ENCODE measurements around the gene DPEP3.
"Not testable (repeated sequence)": the region's sequence is repeated elsewhere in the genome, so short reads cannot be mapped to it uniquely, and the experiment has no call there.

DPEP3 gene

DNA sequence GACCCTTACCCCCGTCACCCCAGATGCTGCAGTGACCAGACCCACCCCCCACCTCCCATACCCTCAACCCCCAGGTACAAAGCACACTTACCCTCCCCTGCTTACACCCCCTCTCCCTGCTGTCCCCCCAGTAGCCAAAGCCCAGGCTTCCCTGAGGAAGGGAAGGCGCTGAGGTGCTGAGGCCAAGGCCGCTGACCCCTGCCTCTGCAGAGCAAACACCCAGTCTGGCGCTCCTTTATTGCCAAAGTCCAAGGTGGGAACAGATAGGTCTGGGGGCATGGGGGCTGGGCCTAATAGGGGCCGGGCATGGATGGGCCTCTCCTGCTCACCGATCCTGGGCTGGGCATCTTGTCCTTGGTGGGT lies 37.1 kb downstream of the DPEP3 start:
- Histone ChIP-seq H2AFZ (ENCODE audit: low read depth, low read length) (no peak overlapping the region), H3K4me1 (ENCODE audit: insufficient read depth, low read length) (peaks cover 14% of the 10 kb centered on the region), H3K27me3 (ENCODE audit: insufficient read depth, low read length) (no peaks in the 10 kb centered on the region), H3K36me3 (ENCODE audit: insufficient read depth, low read length) (peaks cover 25% of the 10 kb centered on the region), H3K4me3 (ENCODE audit: low read length) (no peak overlapping the region), H3K9me3 (ENCODE audit: low read length) (no peaks in the 10 kb centered on the region)

DNA sequence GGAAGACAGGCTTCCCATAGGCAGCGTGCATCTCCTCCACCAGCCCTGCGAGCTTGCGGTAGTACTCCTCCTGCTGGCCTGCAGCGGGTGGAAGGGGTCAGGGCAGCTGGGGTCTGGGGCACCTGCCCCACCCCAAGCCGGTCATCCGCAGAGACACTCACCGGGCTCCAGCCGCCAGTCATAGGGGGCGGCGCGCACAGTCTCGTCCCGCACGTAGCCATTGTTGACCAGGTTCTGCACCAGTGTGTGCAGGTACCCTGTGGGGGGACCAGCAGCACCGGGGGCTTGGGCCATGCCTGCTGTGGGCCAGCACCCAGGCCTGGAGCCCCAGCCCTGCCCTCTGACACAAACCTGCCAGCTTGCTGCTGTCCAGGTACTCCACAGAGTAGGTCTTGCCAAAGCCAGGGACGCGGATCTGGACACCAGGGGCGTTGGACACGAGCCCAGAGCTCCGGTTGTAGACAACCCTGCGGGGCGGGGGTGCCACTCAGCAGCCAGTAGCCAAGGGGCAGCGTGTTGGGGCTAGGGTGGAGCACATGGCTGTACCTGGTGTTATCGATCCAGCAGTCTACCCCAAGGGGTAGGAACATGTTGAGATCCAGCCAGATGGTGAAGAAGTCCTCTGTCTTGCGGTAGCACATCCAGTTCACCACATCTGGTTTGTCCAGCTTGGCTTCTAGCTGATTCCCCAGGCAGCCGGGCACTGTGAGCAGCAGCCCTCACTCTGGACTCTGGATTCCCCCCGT lies 37.6 kb downstream of the DPEP3 start:
- no peaks in the 10 kb centered on the region for H3K9me3 ChIP-seq (ENCODE audit: low read length)
- H3K27me3 ChIP-seq (ENCODE audit: insufficient read depth, low read length), result no peaks in the 10 kb centered on the region
- H3K36me3 ChIP-seq (ENCODE audit: insufficient read depth, low read length), result peaks cover 20% of the 10 kb centered on the region
- no peak overlapping the region for H3K4me3 ChIP-seq (ENCODE audit: low read length)
- peaks cover 14% of the 10 kb centered on the region for H3K4me1 ChIP-seq (ENCODE audit: insufficient read depth, low read length)
- no peak overlapping the region for H2AFZ ChIP-seq (ENCODE audit: low read depth, low read length)

DNA sequence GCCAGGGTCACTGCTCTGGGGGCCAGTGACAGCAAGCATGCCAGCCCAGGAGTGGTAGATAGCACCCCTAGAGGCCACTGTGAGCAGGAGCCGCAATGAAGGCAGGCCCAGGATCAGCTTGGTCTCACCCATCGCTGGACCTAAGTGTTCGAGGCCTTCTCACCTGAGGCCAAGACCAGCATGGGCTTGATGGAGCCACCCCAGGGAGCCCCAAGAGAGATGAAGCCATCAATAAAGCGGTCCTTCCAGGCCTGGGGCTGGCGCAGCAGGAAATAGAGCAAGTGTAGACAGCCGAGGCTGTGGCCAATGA lies 38.1 kb downstream of the DPEP3 start:
- peaks cover 16% of the 10 kb centered on the region for H3K36me3 ChIP-seq (ENCODE audit: insufficient read depth, low read length)
- no peaks in the 10 kb centered on the region for H3K9me3 ChIP-seq (ENCODE audit: low read length)
- H3K4me1 ChIP-seq (ENCODE audit: insufficient read depth, low read length), result peaks cover 15% of the 10 kb centered on the region
- H3K27me3 ChIP-seq (ENCODE audit: insufficient read depth, low read length), result no peaks in the 10 kb centered on the region
- no peak overlapping the region for H3K4me3 ChIP-seq (ENCODE audit: low read length)
- H2AFZ ChIP-seq (ENCODE audit: low read depth, low read length), result no peak overlapping the region

DNA sequence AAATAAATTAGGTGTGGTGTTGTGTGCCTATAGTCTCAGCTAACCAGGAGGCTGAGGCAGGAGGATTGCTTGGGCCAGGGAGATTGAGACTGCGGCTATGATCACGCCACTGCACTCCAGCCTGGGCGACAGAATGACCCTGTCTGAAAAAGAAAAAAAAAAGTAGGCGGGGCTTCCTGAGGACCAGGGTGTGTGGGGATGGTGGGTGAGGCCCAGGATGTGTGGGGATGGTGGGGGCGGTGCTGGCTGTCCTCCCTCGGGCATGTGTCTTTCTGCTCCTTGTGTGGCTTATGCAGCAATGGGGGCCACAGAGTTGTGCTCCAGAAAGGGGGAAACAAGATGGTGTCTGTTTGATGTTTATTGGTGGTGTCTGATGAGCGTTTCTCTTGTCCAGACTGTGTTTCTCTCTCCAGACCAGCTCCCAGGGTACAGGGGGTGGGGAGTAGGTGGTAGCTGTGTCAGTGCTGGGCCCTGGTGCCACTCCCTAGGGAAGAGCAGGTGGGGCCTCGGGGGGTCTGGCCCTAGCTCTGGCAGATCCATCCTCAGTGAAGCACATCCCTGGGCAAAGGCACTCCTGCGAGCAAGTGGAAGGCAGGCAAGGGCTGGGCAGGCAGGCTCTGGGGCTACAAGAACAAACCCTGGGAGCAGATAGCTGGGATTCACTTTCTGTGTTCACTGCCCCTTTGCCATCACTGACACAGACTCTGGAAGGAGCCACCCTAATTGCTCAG lies 38.7 kb downstream of the DPEP3 start:
- Histone ChIP-seq H3K36me3 (ENCODE audit: insufficient read depth, low read length) (peaks cover 16% of the 10 kb centered on the region), H3K4me3 (ENCODE audit: low read length) (no peak overlapping the region), H2AFZ (ENCODE audit: low read depth, low read length) (no peak overlapping the region), H3K4me1 (ENCODE audit: insufficient read depth, low read length) (peaks cover 20% of the 10 kb centered on the region), H3K27me3 (ENCODE audit: insufficient read depth, low read length) (no peaks in the 10 kb centered on the region), H3K9me3 (ENCODE audit: low read length) (no peaks in the 10 kb centered on the region)

DNA sequence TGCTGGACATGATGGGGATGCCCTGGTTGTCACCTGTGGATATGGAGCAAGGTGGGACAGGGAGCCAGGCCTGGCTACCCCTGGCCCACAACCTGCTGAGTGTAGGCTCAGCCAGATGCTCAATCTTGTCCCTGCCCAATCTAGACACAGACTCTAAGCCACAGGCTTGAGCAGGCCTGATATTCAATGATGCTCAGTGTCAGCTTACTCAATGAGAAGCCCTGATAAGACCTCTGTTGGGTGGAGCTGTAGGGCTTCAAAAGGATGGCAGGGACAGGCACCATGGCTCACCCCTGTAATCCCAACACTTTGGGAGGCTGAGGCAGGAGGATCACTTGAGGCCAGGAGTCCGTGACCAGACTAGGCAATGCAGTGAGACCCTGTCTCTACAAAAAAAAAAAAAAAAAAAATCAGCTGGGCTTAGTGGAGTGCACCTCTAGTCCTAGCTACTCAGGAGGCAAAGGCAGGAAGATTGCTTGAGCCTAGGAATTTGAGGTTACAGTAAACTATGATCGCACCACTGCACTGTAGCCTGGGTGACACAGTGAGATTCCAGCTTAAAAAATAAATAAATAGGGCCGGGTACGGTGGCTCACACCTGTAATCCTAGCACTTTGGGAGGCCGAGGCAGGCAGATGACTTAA lies 39.7 kb downstream of the DPEP3 start:
- Histone ChIP-seq H3K9me3 (ENCODE audit: low read length) (no peaks in the 10 kb centered on the region), H3K36me3 (ENCODE audit: insufficient read depth, low read length) (peaks cover 9% of the 10 kb centered on the region), H3K27me3 (ENCODE audit: insufficient read depth, low read length) (no peaks in the 10 kb centered on the region), H2AFZ (ENCODE audit: low read depth, low read length) (no peak overlapping the region), H3K4me3 (ENCODE audit: low read length) (no peak overlapping the region), H3K4me1 (ENCODE audit: insufficient read depth, low read length) (peaks cover 21% of the 10 kb centered on the region)

DNA sequence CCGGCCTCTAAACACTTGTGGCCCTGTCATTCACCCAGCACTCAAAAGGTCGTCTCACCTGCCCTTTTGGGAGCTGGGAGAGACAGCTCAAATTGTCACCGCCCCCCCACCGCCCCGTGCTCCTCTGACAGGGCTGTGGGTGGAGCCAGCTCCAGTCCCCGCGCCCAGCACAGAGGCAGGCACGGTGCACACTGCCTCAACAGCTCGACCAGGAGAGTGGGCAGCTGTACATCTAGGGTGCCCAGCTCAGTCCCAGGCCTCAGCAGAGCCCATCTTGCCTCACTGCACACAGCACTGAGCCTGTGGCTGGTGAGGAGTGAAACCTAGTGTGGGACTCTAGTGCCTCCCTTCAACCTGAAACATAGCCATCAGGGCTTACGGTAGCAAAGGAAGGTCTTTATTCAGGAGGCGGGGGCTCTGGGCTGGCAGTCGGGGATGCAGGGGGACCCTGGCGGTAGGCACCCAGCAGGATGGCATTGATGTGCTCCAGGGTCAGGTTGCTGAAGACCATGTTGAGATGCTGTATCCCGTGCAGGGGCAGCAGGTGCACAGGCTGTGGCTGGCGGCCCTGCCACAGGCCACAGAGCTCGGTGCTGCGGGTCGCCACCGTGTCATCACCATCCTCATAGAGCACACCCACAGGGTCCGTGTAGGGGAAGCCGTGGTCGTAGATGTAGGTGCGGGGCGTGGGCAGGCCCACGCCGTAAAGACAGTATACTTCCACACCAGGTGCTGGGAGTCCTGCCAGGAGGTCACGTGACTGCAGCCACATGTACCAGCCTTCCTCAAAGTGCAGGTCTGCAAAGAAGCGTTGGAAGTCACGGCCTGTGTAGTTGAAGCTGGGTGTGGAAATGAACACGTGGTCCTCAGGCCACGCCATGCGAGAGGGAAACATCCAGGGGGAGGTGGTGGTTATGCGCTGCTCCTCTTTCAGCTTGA lies 40.5 kb downstream of the DPEP3 start:
- no peaks in the 10 kb centered on the region for H3K27me3 ChIP-seq (ENCODE audit: insufficient read depth, low read length)
- no peak overlapping the region for H2AFZ ChIP-seq (ENCODE audit: low read depth, low read length)
- H3K4me3 ChIP-seq (ENCODE audit: low read length), result no peak overlapping the region
- peaks cover 5% of the 10 kb centered on the region for H3K36me3 ChIP-seq (ENCODE audit: insufficient read depth, low read length)
- no peaks in the 10 kb centered on the region for H3K9me3 ChIP-seq (ENCODE audit: low read length)
- H3K4me1 ChIP-seq (ENCODE audit: insufficient read depth, low read length), result peaks cover 25% of the 10 kb centered on the region

DNA sequence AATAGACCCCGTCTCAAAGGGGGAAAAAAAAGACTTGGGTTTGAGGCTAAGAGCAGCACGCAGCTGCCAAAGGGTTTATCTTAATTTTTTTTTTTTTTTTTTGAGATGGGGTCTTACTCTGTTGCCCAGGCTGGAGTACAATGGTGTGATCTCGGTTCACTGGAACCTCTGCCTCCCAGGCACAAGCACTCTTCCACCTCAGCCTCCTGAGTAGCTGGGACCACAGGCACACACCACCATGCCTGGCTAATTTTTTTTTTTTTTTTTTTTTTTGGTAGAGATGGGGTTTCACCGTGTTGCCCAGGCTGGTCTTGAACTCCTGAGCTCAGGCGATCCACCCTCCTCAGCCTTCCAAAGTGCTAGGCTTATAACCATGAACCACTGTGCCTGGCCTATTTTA lies 42.6 kb downstream of the DPEP3 start:
- H3K4me1 ChIP-seq (ENCODE audit: insufficient read depth, low read length), result peaks cover 18% of the 10 kb centered on the region
- not testable (repeated sequence) for H3K9me3 ChIP-seq (ENCODE audit: low read length); H3K4me3 ChIP-seq (ENCODE audit: low read length); H3K36me3 ChIP-seq (ENCODE audit: insufficient read depth, low read length); H3K27me3 ChIP-seq (ENCODE audit: insufficient read depth, low read length); H2AFZ ChIP-seq (ENCODE audit: low read depth, low read length)

DNA sequence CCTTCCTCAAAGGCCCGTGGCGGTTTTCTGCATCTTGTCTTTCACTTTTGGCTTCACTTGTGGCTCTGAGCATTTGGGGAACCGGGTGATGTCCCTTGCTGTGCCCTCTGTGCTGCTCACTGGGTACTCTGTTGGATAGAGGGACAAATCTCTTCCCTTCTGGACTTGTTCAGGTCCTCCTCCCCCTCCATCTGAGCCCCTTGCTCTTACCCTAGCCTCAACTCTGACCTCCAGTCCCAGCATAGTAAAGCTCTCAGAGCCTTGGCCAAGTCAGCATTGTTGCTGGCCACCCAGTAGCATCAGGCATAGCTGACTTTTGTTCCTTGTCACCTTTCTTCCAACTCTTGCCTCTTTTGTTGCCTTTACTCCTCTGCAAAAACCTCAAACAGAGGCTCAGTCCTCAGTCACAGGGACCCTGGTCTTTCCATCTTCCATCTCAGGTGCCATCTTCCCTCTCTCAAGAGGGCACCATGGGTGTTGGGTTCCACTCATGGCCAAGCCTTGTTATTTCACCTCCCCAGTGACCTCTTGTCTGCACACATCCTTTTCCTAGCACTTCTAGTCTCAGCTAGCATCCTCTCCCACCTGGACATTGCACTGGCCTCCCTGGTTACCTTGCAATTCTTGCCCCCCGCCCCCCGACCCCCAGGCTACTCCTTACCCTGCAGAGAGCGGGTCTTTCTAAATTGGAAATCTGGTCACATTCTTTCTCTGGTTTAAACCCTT lies 43.3 kb downstream of the DPEP3 start:
- H3K27me3 ChIP-seq (ENCODE audit: insufficient read depth, low read length), result no peaks in the 10 kb centered on the region
- peak overlapping the region; percentile 49 for H2AFZ ChIP-seq (ENCODE audit: low read depth, low read length)
- peak overlapping the region; percentile 79 for H3K4me3 ChIP-seq (ENCODE audit: low read length)
- peaks cover 18% of the 10 kb centered on the region for H3K4me1 ChIP-seq (ENCODE audit: insufficient read depth, low read length)
- H3K9me3 ChIP-seq (ENCODE audit: low read length), result no peaks in the 10 kb centered on the region
- peaks cover 6% of the 10 kb centered on the region for H3K36me3 ChIP-seq (ENCODE audit: insufficient read depth, low read length)

DNA sequence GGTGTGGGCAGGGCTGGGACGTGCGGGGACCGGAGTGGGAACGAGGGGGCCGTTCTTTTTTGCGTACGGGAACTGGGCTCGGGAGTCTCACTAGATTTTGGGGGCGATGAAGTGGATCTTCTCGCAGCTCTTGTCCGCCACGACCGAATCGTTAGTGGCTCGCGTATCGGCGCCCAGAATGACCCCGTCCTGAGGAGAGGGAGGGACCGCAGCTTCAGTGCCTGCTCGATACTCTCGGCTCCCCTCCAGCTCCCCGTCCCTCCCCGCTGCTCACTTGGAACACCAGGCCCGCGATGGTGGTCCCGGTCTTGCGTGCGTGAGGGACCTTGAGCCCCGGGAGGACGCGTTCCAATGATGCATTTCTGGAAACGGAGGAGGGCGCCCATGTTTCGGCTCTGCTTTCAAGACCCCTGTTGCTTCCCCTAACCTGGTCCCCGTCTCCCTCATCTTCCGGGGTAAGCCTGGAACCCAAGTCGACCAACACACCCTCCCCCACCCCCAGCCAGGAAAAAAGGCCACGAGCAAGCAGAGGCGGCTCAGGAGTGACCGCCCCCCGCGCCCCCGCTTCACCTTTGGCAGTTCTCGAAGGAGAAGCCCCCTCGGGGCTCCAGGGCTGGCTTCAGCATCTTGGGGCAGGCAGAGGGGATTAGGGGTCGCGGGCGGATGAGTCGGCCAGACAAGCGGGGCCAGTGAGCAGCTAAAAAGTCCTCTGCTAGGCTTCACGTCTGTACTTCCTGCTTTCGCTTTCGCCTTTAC lies 44.0 kb downstream of the DPEP3 start, which contains the start of gene PSMB10:
TSS of gene PSMB10 (minus strand) at position 727 of the 756 bp plus-strand sequence. CDS start at position 626, 101 bp downstream.
- Histone ChIP-seq H3K4me1 (ENCODE audit: insufficient read depth, low read length) (peaks cover 18% of the 10 kb centered on the region), H2AFZ (ENCODE audit: low read depth, low read length) (peak within 1 kb of the TSS; percentile 49), H3K4me3 (ENCODE audit: low read length) (peak within 1 kb of the TSS; percentile 79), H3K27me3 (ENCODE audit: insufficient read depth, low read length) (no peaks in the 10 kb centered on the region), H3K9me3 (ENCODE audit: low read length) (no peaks in the 10 kb centered on the region), H3K36me3 (ENCODE audit: insufficient read depth, low read length) (peaks cover 7% of the 10 kb centered on the region)

DNA sequence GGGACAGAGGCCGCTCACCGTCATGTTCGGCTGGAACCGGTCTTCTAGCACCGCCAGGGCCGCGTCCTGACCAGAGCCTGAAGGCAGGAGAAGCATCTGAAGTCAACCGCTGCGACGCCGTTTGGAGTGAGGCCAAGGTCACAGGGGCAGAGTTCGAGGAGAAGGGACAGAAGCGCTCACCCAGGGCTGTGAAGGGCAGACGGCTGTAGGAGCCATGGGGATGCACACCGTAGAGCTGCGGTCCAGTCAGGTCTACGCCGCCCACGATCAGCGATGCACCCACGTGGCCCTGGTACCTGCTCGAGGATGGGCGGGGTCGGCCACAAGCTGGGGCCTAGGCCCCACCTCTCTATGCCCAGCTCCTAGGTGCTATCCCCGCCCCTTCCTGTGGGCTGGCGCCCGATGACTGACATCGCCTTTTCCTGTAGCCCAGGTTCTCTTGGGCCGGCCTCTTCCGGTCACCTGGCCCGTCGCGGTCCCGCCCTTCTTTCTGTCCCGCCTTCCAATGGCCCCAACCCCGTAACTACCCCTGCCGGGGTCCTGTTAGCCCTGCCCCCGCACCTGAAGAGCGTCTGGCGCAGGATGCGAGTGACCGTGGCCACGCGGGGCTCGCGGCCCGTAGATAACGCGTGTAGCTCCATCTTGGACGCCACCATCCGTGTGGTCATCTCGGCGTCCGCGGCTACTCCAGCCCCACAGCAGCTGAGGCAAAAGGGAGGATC lies 44.7 kb downstream of the DPEP3 start:
- peak overlapping the region; percentile 49 for H2AFZ ChIP-seq (ENCODE audit: low read depth, low read length)
- peaks cover 18% of the 10 kb centered on the region for H3K4me1 ChIP-seq (ENCODE audit: insufficient read depth, low read length)
- H3K9me3 ChIP-seq (ENCODE audit: low read length), result no peaks in the 10 kb centered on the region
- H3K36me3 ChIP-seq (ENCODE audit: insufficient read depth, low read length), result peaks cover 11% of the 10 kb centered on the region
- H3K27me3 ChIP-seq (ENCODE audit: insufficient read depth, low read length), result no peaks in the 10 kb centered on the region
- H3K4me3 ChIP-seq (ENCODE audit: low read length), result peak overlapping the region; percentile 79

DNA sequence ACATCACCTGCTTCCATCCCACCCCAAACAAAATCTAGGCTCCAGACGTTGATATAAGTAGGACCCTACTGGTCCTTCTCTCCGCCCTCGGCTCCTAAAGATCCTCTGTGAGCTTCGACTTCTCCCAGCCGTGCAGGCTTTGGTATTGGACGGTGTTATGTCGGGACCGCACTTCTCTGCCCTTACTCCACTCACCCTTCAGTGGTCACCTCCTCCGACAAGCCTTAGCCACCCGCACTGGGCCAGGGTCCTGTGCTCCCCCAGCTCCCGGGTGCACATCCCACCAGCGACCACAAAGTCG lies 45.2 kb downstream of the DPEP3 start:
- peaks cover 18% of the 10 kb centered on the region for H3K4me1 ChIP-seq (ENCODE audit: insufficient read depth, low read length)
- no peaks in the 10 kb centered on the region for H3K27me3 ChIP-seq (ENCODE audit: insufficient read depth, low read length)
- peaks cover 15% of the 10 kb centered on the region for H3K36me3 ChIP-seq (ENCODE audit: insufficient read depth, low read length)
- peak overlapping the region; percentile 79 for H3K4me3 ChIP-seq (ENCODE audit: low read length)
- H3K9me3 ChIP-seq (ENCODE audit: low read length), result no peaks in the 10 kb centered on the region
- peak overlapping the region; percentile 15 for H2AFZ ChIP-seq (ENCODE audit: low read depth, low read length)
